Gastrocnemius medialis (tissue), 4 donors: ENCODE measurements around the gene TECPR2. TPM values are rescaled to one million over a fixed set of nuclear protein-coding genes. Genes with fewer than 3 reads are reported as not detected.

Source experiments
- ATAC-seq, 2 donors: fragments of 150-250 bp; one replicate each; pipeline ENCODE4 v1.9.1; 2016
- DNase-seq, 2 donors: peaks; one replicate each; pipeline ENCODE4 v3.0.0-alpha.2; 2019
- H3K27ac ChIP-seq, 4 donors: fragments of 200-600 bp; sonication (generic); 1 replicate in 1 of 4; 2 replicates in 3 of 4; pipeline ENCODE4 v1.5.1; 2016 to 2018; ENCODE audit warnings: mild to moderate bottlenecking in 2 of 4, moderate library complexity in 1 of 4
- H3K27me3 ChIP-seq, 3 donors: fragments of 200-600 bp; sonication (generic) in 2 of 3; 1 replicate in 1 of 3; 2 replicates in 2 of 3; pipeline versions ENCODE4 v1.5.1 to v1.6.0; 2016 to 2019; ENCODE audit warnings: mild to moderate bottlenecking in 1 of 3, moderate library complexity in 1 of 3
- H3K36me3 ChIP-seq, 2 donors: fragments of 200-600 bp; sonication (generic) in 1 of 2; one replicate each; pipeline ENCODE4 v1.5.1; 2017 to 2018
- H3K4me1 ChIP-seq, 2 donors: fragments of 200-600 bp; sonication (generic) in 1 of 2; one replicate each; pipeline ENCODE4 v1.5.1; 2016 to 2017; ENCODE audit warnings: mild to moderate bottlenecking in 2 of 2
- H3K4me3 ChIP-seq, 4 donors: fragments of 200-600 bp; sonication (generic) in 3 of 4; 1 replicate in 1 of 4; 2 replicates in 3 of 4; pipeline ENCODE4 v1.5.1; 2016 to 2019; ENCODE audit warnings: mild to moderate bottlenecking in 2 of 4
- H3K9me3 ChIP-seq, 3 donors: fragments of 200-600 bp; sonication (generic) in 2 of 3; 1 replicate in 1 of 3; 2 replicates in 2 of 3; pipeline ENCODE4 v1.5.1; 2016 to 2019
- POLR2A ChIP-seq, 2 donors: fragments of 450-650 bp; IDR thresholded peaks; one replicate each; pipeline ENCODE4 v1.6.1; 2017; ENCODE audit warnings: antibody characterized with exemption in 2 of 2, mild to moderate bottlenecking in 2 of 2, moderate library complexity in 2 of 2
- in situ Hi-C, 4 donors: fragments of 200-750 bp; cut with MboI; loops; one replicate each; pipeline versions ENCODE4 v1.15.0 to v1.8.0; 2017; ENCODE audit warnings: low sequenced_read_pairs in 4 of 4
- intact Hi-C: fragments of 100-400 bp; cut with DNase I; formaldehyde crosslinking; loops from one replicate; pipeline ENCODE4 v1.15.1; 2023; ENCODE audit warnings: low total_unique reads
- total RNA-seq, 4 donors: library from RNA; depleted of rRNA; stranded (reverse); fragments of >200 nt; gene quantifications; one replicate each; pipeline versions ENCODE4 v1.1.0 to v1.2.3, GENCODE V29; 2016
- TF ChIP-seq, protein P1 (sequence below), 5 experiments: fragments of 450-650 bp in 3 of 5; fragments of 200-600 bp in 2 of 5; sonication (generic) in 2 of 5; IDR thresholded peaks in 4 of 5; conservative IDR thresholded peaks in 1 of 5; 1 replicate in 4 of 5; 2 replicates in 1 of 5; pipeline ENCODE4 v1.5.1; 2016 to 2019; ENCODE audit warnings: antibody characterized with exemption in 5 of 5, mild to moderate bottlenecking in 3 of 5, moderate library complexity in 3 of 5

TECPR2 gene
- total RNA-seq, 4 donors from 2014 or later: 10.0 to 45.0 (median 20.2) TPM

DNA sequence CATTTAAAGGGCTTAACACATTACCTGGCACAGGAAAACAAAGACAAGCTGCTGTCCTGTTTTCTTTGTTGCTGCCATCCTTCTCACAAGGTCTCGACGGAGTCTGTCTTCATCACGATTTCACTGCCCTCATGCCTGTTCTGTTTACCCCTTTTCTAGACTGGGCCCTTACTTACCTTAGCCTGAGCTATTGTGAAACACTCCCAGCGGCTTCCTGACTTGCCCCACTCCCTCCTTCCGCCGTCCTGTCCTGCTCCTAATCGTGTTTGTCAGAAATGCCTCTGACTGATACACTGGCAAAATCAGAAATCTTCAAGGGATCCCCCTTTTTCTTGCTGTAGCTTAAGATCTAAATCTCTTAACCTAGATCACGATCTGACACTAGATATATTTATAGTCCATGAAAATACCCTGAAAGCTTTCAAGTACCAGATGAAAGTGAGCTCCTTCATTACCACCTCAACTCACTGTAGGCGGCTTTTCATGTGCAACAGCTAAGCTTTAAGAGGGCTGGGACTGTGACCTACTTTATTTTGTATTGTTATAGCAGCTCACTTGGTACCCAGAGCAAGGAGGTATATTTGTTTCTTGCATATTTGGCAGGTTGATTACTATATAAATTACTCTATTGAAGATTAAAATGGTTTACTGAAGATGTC, 32.1 kb downstream of the TECPR2 start:
- H3K4me1 ChIP-seq: peaks cover 0 to 9% of the 10 kb centered on the region in 2 donors
- intact Hi-C loops (no loop called here), in situ Hi-C loops (no loop called here)
- no peaks in the 10 kb centered on the region for H3K9me3 ChIP-seq
- TF ChIP-seq POLR2A (IDR thresholded peaks at IDR 0.05): no peak
- TF ChIP-seq, protein P1, sequence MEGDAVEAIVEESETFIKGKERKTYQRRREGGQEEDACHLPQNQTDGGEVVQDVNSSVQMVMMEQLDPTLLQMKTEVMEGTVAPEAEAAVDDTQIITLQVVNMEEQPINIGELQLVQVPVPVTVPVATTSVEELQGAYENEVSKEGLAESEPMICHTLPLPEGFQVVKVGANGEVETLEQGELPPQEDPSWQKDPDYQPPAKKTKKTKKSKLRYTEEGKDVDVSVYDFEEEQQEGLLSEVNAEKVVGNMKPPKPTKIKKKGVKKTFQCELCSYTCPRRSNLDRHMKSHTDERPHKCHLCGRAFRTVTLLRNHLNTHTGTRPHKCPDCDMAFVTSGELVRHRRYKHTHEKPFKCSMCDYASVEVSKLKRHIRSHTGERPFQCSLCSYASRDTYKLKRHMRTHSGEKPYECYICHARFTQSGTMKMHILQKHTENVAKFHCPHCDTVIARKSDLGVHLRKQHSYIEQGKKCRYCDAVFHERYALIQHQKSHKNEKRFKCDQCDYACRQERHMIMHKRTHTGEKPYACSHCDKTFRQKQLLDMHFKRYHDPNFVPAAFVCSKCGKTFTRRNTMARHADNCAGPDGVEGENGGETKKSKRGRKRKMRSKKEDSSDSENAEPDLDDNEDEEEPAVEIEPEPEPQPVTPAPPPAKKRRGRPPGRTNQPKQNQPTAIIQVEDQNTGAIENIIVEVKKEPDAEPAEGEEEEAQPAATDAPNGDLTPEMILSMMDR (IDR thresholded peaks at IDR 0.05 in 4 of 5, conservative IDR thresholded peaks at IDR 0.05 in 1 of 5): no peak
- H3K27me3 ChIP-seq: no peaks in the 10 kb centered on the region
- no peaks in the 10 kb centered on the region for H3K36me3 ChIP-seq
- no peak overlapping the region for H3K27ac ChIP-seq
- DNase-seq (no peak), ATAC-seq (no peak)
- H3K4me3 ChIP-seq: no peak overlapping the region

DNA sequence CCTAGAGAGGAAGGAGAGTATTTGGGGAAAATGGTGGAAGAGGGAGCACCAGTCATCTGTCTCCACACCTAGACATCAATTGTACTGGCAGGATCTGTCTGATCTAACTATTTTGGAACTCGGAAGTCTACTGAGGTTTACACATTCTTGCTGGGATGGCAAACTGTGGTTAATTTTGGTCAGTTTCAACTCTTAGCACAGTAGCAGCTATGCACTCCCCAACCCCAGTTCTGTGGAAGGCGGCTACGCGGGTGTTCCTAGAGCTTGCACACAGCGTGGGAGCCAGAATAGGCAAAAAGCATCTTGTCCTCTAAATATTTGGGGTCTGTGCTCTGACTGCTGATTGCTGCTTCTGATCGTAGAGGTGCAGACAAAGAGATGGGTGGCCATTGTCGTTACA, 33.8 kb downstream of the TECPR2 start:
- in situ Hi-C loops: no loop called here
- ATAC-seq: no peak
- intact Hi-C loops: no loop called here

DNA sequence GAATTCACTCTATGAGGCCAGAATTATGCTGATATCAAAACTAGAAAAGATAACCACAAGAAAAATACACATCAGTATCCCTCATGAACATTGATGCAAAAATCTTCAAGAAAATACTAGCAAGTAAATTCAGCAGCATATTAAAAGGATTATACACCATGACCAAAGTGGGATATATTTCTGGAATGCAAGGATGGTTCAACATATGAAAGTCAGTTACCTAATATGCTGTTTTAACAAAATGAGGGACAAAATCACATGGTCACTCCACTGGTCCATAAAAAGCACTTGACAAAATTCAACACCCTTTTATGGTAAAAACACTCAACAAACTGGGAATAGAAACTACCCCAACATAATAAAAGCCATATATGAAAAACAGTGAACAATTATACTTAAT, 40.3 kb downstream of the TECPR2 start:
- Histone ChIP-seq H3K27me3 (no peaks in the 10 kb centered on the region), H3K4me3 (no peak overlapping the region), H3K36me3 (peaks cover 2 to 6% of the 10 kb centered on the region in 2 donors), H3K9me3 (no peaks in the 10 kb centered on the region), H3K27ac (no peak overlapping the region), H3K4me1 (peaks cover 20 to 27% of the 10 kb centered on the region in 2 donors)
- no peak for TF ChIP-seq POLR2A (IDR thresholded peaks at IDR 0.05)
- TF ChIP-seq, protein P1 (IDR thresholded peaks at IDR 0.05 in 4 of 5, conservative IDR thresholded peaks at IDR 0.05 in 1 of 5): no peak
- intact Hi-C loops (no loop called here), in situ Hi-C loops (no loop called here)
- ATAC-seq (no peak), DNase-seq (no peak)

More for the DNA sequence above, 33.8 kb downstream of the TECPR2 start:
- H3K4me1 ChIP-seq: peaks cover 0 to 4% of the 10 kb centered on the region in 2 donors
- H3K36me3 ChIP-seq: peaks cover 0 to 6% of the 10 kb centered on the region in 2 donors
- TF ChIP-seq, protein P1 (IDR thresholded peaks at IDR 0.05 in 4 of 5, conservative IDR thresholded peaks at IDR 0.05 in 1 of 5): no peak
- TF ChIP-seq POLR2A (IDR thresholded peaks at IDR 0.05): no peak
- no peak for DNase-seq
- H3K27ac ChIP-seq: no peak overlapping the region
- no peak overlapping the region for H3K4me3 ChIP-seq
- H3K9me3 ChIP-seq: no peaks in the 10 kb centered on the region
- H3K27me3 ChIP-seq: no peaks in the 10 kb centered on the region

DNA sequence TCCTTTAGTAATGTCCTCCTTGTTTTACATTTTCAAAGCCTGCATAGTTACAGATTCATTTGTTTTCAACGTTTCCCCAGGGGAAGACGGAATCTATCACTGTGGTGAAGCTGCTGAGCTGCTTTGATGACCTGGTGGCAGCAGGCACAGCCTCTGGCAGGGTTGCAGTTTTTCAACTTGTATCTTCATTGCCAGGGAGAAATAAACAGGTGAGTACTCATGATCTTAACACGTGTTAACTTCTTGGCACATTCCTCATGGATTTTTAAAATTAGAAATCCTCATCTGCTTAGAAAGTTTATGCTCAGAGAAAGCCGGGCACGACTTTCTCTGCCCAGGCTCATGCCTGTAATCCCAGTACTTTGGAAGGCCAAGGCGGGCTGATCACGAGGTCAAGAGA, 44.5 kb downstream of the TECPR2 start:
- peak overlapping the region; percentile 86 to 96 (median 90) for H3K27ac ChIP-seq
- H3K4me1 ChIP-seq: peaks cover 32 to 42% of the 10 kb centered on the region in 2 donors
- H3K4me3 ChIP-seq: no peak overlapping the region
- DNase-seq (peak; percentile 59 to 73), ATAC-seq (peak; percentile 87 to 89)
- in situ Hi-C loops: no loop called here
- intact Hi-C loops: loop anchor here (5.0 kb wide), 1 partner anchor 90 kb away; the partner anchor contains the start of gene ZNF839
- H3K9me3 ChIP-seq: no peaks in the 10 kb centered on the region
- no peaks in the 10 kb centered on the region for H3K27me3 ChIP-seq
- H3K36me3 ChIP-seq: peaks cover 0 to 2% of the 10 kb centered on the region in 2 donors
- TF ChIP-seq, protein P1 (IDR thresholded peaks at IDR 0.05 in 4 of 5, conservative IDR thresholded peaks at IDR 0.05 in 1 of 5): no peak
- TF ChIP-seq POLR2A (IDR thresholded peaks at IDR 0.05): peak in 1 of 2 donors; percentile 32
